Endothelial cell of umbilical vein (primary cell): ENCODE results near the gene EXOC3L1. TPM values are rescaled to one million over a fixed set of nuclear protein-coding genes. Genes with fewer than 3 reads are reported as not detected.

Source experiments
- BruUV-seq: library from RNA; stranded (reverse); fragments of 400-500 nt; replicated peaks from 2 replicates; lab custom pipeline; 2021; lab: Mats Ljungman, UMichigan
- CTCF ChIA-PET: fragments of 300-600, 350-600 bp; sonication (Branson Sonifier 250); formaldehyde crosslinking; loops from one replicate; lab custom pipeline; 2021; ENCODE audit warnings: antibody characterized with exemption, inconsistent platforms; lab: Charles Lee
- POLR2A ChIA-PET: fragments of 300-600, 350-600 bp; sonication (Branson Sonifier 250); formaldehyde crosslinking; loops from one replicate; lab custom pipeline; 2021; ENCODE audit warnings: antibody characterized with exemption, inconsistent platforms; lab: Charles Lee
- DNase-seq: peaks from one replicate; pipeline ENCODE4 v3.0.0-alpha.2; 2011; ENCODE audit warnings: low read depth, low spot score
- FAIRE-seq: peaks from 2 replicates; lab custom pipeline; 2011; peaks lifted over from hg19 to GRCh38; lab: Jason Lieb, UNC
- H2AFZ ChIP-seq: 2 replicates; pipeline ENCODE4 v1.6.0; 2012; ENCODE audit warnings: low read depth, low read length, control low read depth, inconsistent platforms
- H3K27ac ChIP-seq: 2 replicates; pipeline ENCODE4 v1.5.1; 2011; ENCODE audit warnings: low read depth, mild to moderate bottlenecking, control low read depth, low read length, moderate library complexity; ENCODE audit not compliant: insufficient read depth
- H3K27me3 ChIP-seq, 2 experiments: 2 replicates each; pipeline versions ENCODE4 v1.6.0 to v1.6.1; 2011; ENCODE audit warnings: low read length in 2 of 2, mixed read lengths in 1 of 2; ENCODE audit not compliant: control insufficient read depth in 2 of 2, insufficient read depth in 2 of 2
- H3K36me3 ChIP-seq, 2 experiments: 2 replicates in 1 of 2; 3 replicates in 1 of 2; pipeline ENCODE4 v1.5.1; 2011; ENCODE audit warnings: low read length in 2 of 2, mild to moderate bottlenecking in 1 of 2, moderate library complexity in 1 of 2; ENCODE audit not compliant: control insufficient read depth in 2 of 2, insufficient read depth in 2 of 2; ENCODE audit errors: extremely low read depth in 1 of 2
- H3K4me1 ChIP-seq: 3 replicates; pipeline ENCODE4 v1.5.1; 2011; ENCODE audit warnings: mild to moderate bottlenecking, low read length; ENCODE audit not compliant: control insufficient read depth, insufficient read depth; ENCODE audit errors: extremely low read depth
- H3K4me2 ChIP-seq: 2 replicates; pipeline ENCODE4 v1.6.1; 2011; ENCODE audit warnings: low read length, control low read depth, mixed read lengths; ENCODE audit not compliant: insufficient read depth
- H3K4me3 ChIP-seq, 3 experiments: fragments of 200-600 bp in 1 of 3; sonication (generic), shearing (Covaris generic) in 1 of 3; replicated peaks in 1 of 3; 2 replicates each; pipeline ENCODE4 v1.5.1; 2011 to 2016; ENCODE audit warnings: control low read depth in 3 of 3, low read length in 3 of 3, mild to moderate bottlenecking in 2 of 3, inconsistent platforms in 1 of 3, low read depth in 1 of 3, moderate library complexity in 1 of 3; ENCODE audit not compliant: insufficient read depth in 1 of 3
- H3K79me2 ChIP-seq: 2 replicates; pipeline ENCODE4 v1.6.0; 2012; ENCODE audit warnings: low read length, inconsistent platforms; ENCODE audit not compliant: control insufficient read depth, insufficient read depth
- H3K9ac ChIP-seq: replicated peaks from 2 replicates; pipeline ENCODE3; 2011; ENCODE audit warnings: low read length, control low read depth; ENCODE audit not compliant: insufficient read depth; ENCODE audit errors: extremely low read depth
- H3K9me1 ChIP-seq: replicated peaks from 3 replicates; pipeline ENCODE4 v1.6.0; 2011; ENCODE audit warnings: mild to moderate bottlenecking, low read length; ENCODE audit not compliant: control insufficient read depth, insufficient read depth; ENCODE audit errors: extremely low read depth
- H3K9me3 ChIP-seq: replicated peaks from 2 replicates; pipeline ENCODE4 v1.5.1; 2012; ENCODE audit warnings: low read length, inconsistent platforms; ENCODE audit not compliant: control insufficient read depth, insufficient read depth
- H4K20me1 ChIP-seq: replicated peaks from 2 replicates; pipeline ENCODE3; 2011; ENCODE audit warnings: mild to moderate bottlenecking, low read length; ENCODE audit not compliant: control insufficient read depth, insufficient read depth; ENCODE audit errors: extremely low read depth
- EZH2 ChIP-seq: IDR thresholded peaks from 2 replicates; pipeline ENCODE4 v1.6.1; 2012; ENCODE audit warnings: borderline replicate concordance, low read depth, mild to moderate bottlenecking, moderate library complexity, low read length, inconsistent platforms; ENCODE audit not compliant: severe bottlenecking
- FOS ChIP-seq: IDR thresholded peaks from 2 replicates; pipeline ENCODE4 v1.6.1; 2011; ENCODE audit warnings: mild to moderate bottlenecking, low read length, moderate library complexity, borderline replicate concordance; ENCODE audit not compliant: insufficient read depth
- GATA2 ChIP-seq: IDR thresholded peaks from 2 replicates; pipeline ENCODE4 v1.7.0; 2011; ENCODE audit warnings: low read depth, mild to moderate bottlenecking, moderate library complexity, mixed read lengths, low read length; ENCODE audit not compliant: insufficient read length, insufficient read depth
- JUN ChIP-seq: IDR thresholded peaks from 2 replicates; pipeline ENCODE4 v1.6.1; 2011; ENCODE audit warnings: borderline replicate concordance, low read depth; ENCODE audit not compliant: insufficient read length, insufficient read depth
- MYC ChIP-seq: IDR thresholded peaks from one replicate; pipeline ENCODE4 v1.6.1; 2011; ENCODE audit warnings: mild to moderate bottlenecking, low read depth, low read length
- POLR2A ChIP-seq: IDR thresholded peaks from 2 replicates; pipeline ENCODE4 v1.6.1; 2012; ENCODE audit warnings: low read depth, mild to moderate bottlenecking, control low read depth, low read length
- POLR2AphosphoS5 ChIP-seq: IDR thresholded peaks from 2 replicates; pipeline ENCODE4 v1.6.1; 2012; ENCODE audit warnings: low read depth, mild to moderate bottlenecking, control low read depth, low read length, moderate library complexity; ENCODE audit not compliant: insufficient read depth
- dilution Hi-C: fragments of 300-500 bp; cut with MboI; formaldehyde crosslinking; loops from one replicate; pipeline ENCODE4 v1.15.0; 2019; ENCODE audit warnings: low sequenced_read_pairs; ENCODE audit not compliant: extremely low pct_ligation_motif_present
- intact Hi-C: fragments of 100-400 bp; cut with micrococcal nuclease; formaldehyde crosslinking; loops from one replicate; pipeline ENCODE4 v1.10.0; 2022
- polyA plus RNA-seq, 4 experiments: library from polyadenylated mRNA; depleted of rRNA in 3 of 4; stranded (reverse) in 3 of 4; unstranded in 1 of 4; fragments of >200 nt; gene quantifications; 2 replicates each; pipeline versions ENCODE4 v1.2.1 to v1.2.3, GENCODE V29; 2011 to 2012; ENCODE audit warnings: missing spikeins in 1 of 4
- total RNA-seq: library from RNA; stranded (reverse); gene quantifications from 2 replicates; pipeline ENCODE4 v1.2.3, GENCODE V29; 2021
- TF ChIP-seq, protein P1 (sequence below), 2 donors: IDR thresholded peaks; 1 replicate in 1 of 2; 2 replicates in 1 of 2; pipeline ENCODE4 v1.5.1; 2011; ENCODE audit warnings: low read length in 2 of 2, mild to moderate bottlenecking in 2 of 2, moderate library complexity in 2 of 2, control low read depth in 1 of 2, inconsistent platforms in 1 of 2, low read depth in 1 of 2; ENCODE audit not compliant: insufficient read depth in 1 of 2; ENCODE audit errors: extremely low read depth in 1 of 2
- TF ChIP-seq, protein P2 (sequence below): IDR thresholded peaks from 2 replicates; pipeline ENCODE4 v1.6.1; 2011; ENCODE audit not compliant: insufficient read depth, insufficient read length

EXOC3L1 gene
- total and polyA plus RNA-seq, 2 donors (not counting 3 experiments of a cell fraction or from before 2014, with no cell fraction given) = 10.8 to 11.6 TPM

DNA sequence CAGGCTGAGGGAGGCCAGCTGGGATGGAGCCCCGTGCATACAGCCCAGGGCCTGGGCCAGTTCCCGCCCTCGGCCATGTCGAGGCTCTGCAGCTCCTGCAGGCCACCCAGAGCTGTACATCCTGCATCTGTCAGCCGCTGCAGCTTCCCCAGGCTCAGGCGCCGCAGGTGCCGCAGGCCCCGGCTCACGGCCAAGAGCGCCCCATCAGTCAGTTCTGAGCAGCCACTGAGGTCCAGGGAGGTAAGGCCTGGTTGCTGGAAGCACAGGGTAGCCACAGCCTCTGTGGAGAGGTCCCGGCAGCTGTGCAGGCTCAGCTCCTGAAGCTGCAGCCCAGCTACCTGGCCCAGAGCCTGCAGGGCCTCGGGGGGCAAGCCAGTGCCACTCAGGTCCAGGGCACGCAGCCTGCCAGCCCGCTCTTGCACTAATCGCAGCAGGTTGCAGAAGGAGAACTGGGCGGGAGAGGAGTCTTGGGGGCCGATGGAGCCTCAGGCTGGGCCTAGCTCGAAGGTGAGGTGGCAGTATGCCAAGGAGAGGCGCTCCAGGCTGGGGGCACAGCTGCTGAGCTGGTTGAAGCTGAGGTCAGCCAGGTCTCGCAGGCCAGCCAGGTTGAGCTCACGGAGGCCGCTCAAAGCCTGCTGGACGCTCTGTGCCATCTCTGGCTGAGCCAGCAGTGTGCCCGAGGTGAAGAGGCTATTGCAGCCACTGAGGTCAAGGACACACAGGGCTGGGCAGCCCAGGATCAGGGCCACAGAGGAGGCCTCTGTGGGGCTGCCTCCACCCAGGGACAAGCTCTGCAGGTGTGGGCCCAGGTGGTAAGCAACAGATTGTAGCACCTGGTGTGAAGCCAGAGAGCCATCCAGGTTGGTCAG is 20.4 kb upstream of the EXOC3L1 start:
- intact Hi-C loops (no loop called here), dilution Hi-C loops (no loop called here)
- TF ChIP-seq EZH2 (no peak), FOS (no peak), POLR2A (no peak), MYC (no peak), POLR2AphosphoS5 (no peak), JUN (no peak), GATA2 (no peak)
- TF ChIP-seq, protein P1, sequence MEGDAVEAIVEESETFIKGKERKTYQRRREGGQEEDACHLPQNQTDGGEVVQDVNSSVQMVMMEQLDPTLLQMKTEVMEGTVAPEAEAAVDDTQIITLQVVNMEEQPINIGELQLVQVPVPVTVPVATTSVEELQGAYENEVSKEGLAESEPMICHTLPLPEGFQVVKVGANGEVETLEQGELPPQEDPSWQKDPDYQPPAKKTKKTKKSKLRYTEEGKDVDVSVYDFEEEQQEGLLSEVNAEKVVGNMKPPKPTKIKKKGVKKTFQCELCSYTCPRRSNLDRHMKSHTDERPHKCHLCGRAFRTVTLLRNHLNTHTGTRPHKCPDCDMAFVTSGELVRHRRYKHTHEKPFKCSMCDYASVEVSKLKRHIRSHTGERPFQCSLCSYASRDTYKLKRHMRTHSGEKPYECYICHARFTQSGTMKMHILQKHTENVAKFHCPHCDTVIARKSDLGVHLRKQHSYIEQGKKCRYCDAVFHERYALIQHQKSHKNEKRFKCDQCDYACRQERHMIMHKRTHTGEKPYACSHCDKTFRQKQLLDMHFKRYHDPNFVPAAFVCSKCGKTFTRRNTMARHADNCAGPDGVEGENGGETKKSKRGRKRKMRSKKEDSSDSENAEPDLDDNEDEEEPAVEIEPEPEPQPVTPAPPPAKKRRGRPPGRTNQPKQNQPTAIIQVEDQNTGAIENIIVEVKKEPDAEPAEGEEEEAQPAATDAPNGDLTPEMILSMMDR (IDR thresholded peaks at IDR 0.05; ENCODE audit: extremely low read depth in 1 of 2, insufficient read depth in 1 of 2, low read depth in 1 of 2, low read length in 2 of 2) = no peak
- TF ChIP-seq, protein P2, sequence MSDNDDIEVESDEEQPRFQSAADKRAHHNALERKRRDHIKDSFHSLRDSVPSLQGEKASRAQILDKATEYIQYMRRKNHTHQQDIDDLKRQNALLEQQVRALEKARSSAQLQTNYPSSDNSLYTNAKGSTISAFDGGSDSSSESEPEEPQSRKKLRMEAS = no peak
- DNase-seq = no peak
- Histone ChIP-seq H3K4me1 (peaks cover 5% of the 10 kb centered on the region), H3K36me3 (no peaks in the 10 kb centered on the region), H3K4me2 (no peak overlapping the region), H3K27me3 (no peaks in the 10 kb centered on the region), H3K9me3 (no peaks in the 10 kb centered on the region), H3K27ac (no peak overlapping the region), H3K4me3 (no peak overlapping the region), H3K79me2 (no peaks in the 10 kb centered on the region), H4K20me1 (no peaks in the 10 kb centered on the region), H3K9ac (no peak overlapping the region), H2AFZ (no peak overlapping the region), H3K9me1 (no peaks in the 10 kb centered on the region)
- CTCF ChIA-PET = interaction anchor here (1.5 kb wide), 1 partner anchor 22 kb away, joined by 3 read pairs; no protein-coding TSS in a partner anchor
- POLR2A ChIA-PET = no interaction called here
- BruUV-seq = no TSS peak
- no peak for FAIRE-seq
